ENCODE measurements around the gene ID2. TPM values are rescaled to one million over a fixed set of nuclear protein-coding genes. Genes with fewer than 3 reads are reported as not detected.

Gene ID2, protein sequence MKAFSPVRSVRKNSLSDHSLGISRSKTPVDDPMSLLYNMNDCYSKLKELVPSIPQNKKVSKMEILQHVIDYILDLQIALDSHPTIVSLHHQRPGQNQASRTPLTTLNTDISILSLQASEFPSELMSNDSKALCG
- 275 TPM for total RNA-seq (2013)
- 1,000 to 10,000 TPM in 1 of 3 donors, 100 to 1,000 TPM in 2; 282 to 2,821 (median 295) TPM for polyA plus RNA-seq
- polyA minus RNA-seq = 603 and 930 TPM in 2 replicates
- 216 to 676 (median 411) reads per million in 11 experiments for total RNA-seq

DNA sequence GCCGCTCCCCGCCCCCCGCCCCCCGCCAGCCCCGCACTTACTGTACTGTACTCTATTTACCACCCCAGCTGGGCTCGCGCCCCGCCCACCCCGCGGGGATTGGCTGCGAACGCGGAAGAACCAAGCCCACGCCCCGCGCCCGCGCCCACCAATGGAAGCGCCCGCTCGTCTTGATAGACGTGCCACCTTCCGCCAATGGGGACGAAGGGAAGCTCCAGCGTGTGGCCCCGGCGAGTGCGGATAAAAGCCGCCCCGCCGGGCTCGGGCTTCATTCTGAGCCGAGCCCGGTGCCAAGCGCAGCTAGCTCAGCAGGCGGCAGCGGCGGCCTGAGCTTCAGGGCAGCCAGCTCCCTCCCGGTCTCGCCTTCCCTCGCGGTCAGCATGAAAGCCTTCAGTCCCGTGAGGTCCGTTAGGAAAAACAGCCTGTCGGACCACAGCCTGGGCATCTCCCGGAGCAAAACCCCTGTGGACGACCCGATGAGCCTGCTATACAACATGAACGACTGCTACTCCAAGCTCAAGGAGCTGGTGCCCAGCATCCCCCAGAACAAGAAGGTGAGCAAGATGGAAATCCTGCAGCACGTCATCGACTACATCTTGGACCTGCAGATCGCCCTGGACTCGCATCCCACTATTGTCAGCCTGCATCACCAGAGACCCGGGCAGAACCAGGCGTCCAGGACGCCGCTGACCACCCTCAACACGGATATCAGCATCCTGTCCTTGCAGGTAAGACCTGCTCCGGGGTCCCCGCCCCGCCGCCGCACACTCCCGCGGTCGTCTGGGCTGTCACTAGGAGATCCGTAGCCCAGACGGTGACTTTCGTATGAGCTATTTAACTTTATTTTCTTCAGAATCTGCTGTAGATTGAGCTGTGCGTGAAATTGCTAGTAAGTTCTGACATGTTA lies at the start of gene ID2:
ID2 (plus strand) TSS at position 271 of the 907 bp plus-strand sequence; CDS start at position 381, 110 bp downstream.
- peak; percentile 99 for DNase-seq
- Mint-ChIP-seq H3K9me3 (peaks cover 0 to 17% (median 8%) of the 10 kb centered on the region in 7 donors), H3K4me3 (peak within 1 kb of the TSS; percentile 98 to 99), H3K27ac (peak within 1 kb of the TSS; percentile 93 to 98 (median 97)), H3K4me1 (peaks cover 38% of the 10 kb centered on the region), H3K36me3 (peaks cover 12 to 26% of the 10 kb centered on the region in 2 donors), H3K27me3 (ENCODE audit: low read depth in 3 of 3) (peaks cover 21 to 34% (median 22%) of the 10 kb centered on the region in 3 donors)
- Histone ChIP-seq H3K36me3 (replicated peaks in 1 of 2; ENCODE audit: control insufficient read depth in 1 of 2, insufficient read depth in 2 of 2, low read length in 2 of 2) (no peaks in the 10 kb centered on the region), H3K4me1 (ENCODE audit: control insufficient read depth in 1 of 2, insufficient read depth in 2 of 2, low read length in 2 of 2) (peaks cover 38 to 49% of the 10 kb centered on the region in 2 donors), H3K4me3 (replicated peaks in 1 of 3; ENCODE audit: low read depth in 2 of 3, low read length in 3 of 3) (peak within 1 kb of the TSS; percentile 93 to 96 (median 95)), H2AFZ (ENCODE audit: insufficient read depth, low read depth, low read length, poor library complexity, severe bottlenecking) (peak within 1 kb of the TSS; percentile 66), H3K9me3 (replicated peaks in 1 of 2; ENCODE audit: control insufficient read depth in 1 of 2, insufficient read depth in 1 of 2, low read length in 2 of 2) (no peaks in the 10 kb centered on the region), H4K20me1 (ENCODE audit: insufficient read depth, low read length) (peaks cover 29% of the 10 kb centered on the region), H3K9ac (ENCODE audit: insufficient read depth, low read length, poor library complexity, severe bottlenecking) (peak within 1 kb of the TSS; percentile 89), H3K79me2 (ENCODE audit: insufficient read depth, low read length) (peaks cover 36% of the 10 kb centered on the region), H3K27ac (ENCODE audit: low read depth in 1 of 2, low read length in 2 of 2) (peak within 1 kb of the TSS; percentile 85 to 89), H3K27me3 (ENCODE audit: control insufficient read depth in 2 of 2, insufficient read depth in 2 of 2, low read length in 2 of 2) (peaks cover 11 to 26% of the 10 kb centered on the region in 2 donors), H3K4me2 (replicated peaks; ENCODE audit: extremely low read depth, low read length, poor library complexity, severe bottlenecking) (peak within 1 kb of the TSS; percentile 93)
- under 1% methylated on average over 61 of the region's 70 CpGs for WGBS (ENCODE audit: insufficient coverage)
- TF ChIP-seq, protein P1, sequence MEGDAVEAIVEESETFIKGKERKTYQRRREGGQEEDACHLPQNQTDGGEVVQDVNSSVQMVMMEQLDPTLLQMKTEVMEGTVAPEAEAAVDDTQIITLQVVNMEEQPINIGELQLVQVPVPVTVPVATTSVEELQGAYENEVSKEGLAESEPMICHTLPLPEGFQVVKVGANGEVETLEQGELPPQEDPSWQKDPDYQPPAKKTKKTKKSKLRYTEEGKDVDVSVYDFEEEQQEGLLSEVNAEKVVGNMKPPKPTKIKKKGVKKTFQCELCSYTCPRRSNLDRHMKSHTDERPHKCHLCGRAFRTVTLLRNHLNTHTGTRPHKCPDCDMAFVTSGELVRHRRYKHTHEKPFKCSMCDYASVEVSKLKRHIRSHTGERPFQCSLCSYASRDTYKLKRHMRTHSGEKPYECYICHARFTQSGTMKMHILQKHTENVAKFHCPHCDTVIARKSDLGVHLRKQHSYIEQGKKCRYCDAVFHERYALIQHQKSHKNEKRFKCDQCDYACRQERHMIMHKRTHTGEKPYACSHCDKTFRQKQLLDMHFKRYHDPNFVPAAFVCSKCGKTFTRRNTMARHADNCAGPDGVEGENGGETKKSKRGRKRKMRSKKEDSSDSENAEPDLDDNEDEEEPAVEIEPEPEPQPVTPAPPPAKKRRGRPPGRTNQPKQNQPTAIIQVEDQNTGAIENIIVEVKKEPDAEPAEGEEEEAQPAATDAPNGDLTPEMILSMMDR (IDR thresholded peaks at IDR 0.05) = no peak
- intact Hi-C loops (cut with micrococcal nuclease) = loop anchor here (5.0 to 10.0 kb wide), 9 partner anchors 100 to 1587 kb away; no protein-coding TSS in a partner anchor

DNA sequence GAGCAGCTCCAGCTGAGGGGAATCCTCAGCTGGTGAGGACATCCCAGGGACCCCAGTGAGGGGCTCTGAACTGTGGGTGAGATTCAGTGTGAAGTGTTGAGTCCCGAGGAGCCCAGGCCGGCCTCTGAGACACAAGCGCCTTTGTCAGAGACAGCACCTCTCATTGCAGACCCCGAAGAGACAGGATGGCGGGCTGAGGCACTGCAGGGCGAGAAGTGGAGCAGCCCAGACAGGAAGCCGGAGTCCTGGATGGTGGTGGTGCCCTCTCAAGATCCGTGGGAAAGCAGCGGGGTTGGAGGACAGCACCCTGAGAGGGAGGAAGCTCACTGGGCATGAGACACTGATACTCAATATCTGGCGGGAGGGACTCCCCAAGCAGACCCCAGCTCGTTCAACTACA lies 49.1 kb upstream of the ID2 start:
- Mint-ChIP-seq H3K36me3 (no peaks in the 10 kb centered on the region), H3K4me1 (peaks cover 7% of the 10 kb centered on the region), H3K9me3 (no peaks in the 10 kb centered on the region), H3K4me3 (no peak overlapping the region), H3K27me3 (ENCODE audit: low read depth in 3 of 3) (peaks cover 3 to 10% (median 5%) of the 10 kb centered on the region in 3 donors), H3K27ac (peak overlapping the region in 1 of 7 donors; percentile 36)
- 83% methylated on average over 10 of the region's 11 CpGs for WGBS (ENCODE audit: insufficient coverage)
- Histone ChIP-seq H3K9ac (ENCODE audit: insufficient read depth, low read length, poor library complexity, severe bottlenecking) (no peak overlapping the region), H3K4me3 (replicated peaks in 1 of 3; ENCODE audit: low read depth in 2 of 3, low read length in 3 of 3) (no peak overlapping the region), H2AFZ (ENCODE audit: insufficient read depth, low read depth, low read length, poor library complexity, severe bottlenecking) (no peak overlapping the region), H3K79me2 (ENCODE audit: insufficient read depth, low read length) (no peaks in the 10 kb centered on the region), H4K20me1 (ENCODE audit: insufficient read depth, low read length) (no peaks in the 10 kb centered on the region), H3K4me1 (ENCODE audit: control insufficient read depth in 1 of 2, insufficient read depth in 2 of 2, low read length in 2 of 2) (no peaks in the 10 kb centered on the region), H3K9me3 (replicated peaks in 1 of 2; ENCODE audit: control insufficient read depth in 1 of 2, insufficient read depth in 1 of 2, low read length in 2 of 2) (no peaks in the 10 kb centered on the region), H3K27ac (ENCODE audit: low read depth in 1 of 2, low read length in 2 of 2) (no peak overlapping the region), H3K4me2 (replicated peaks; ENCODE audit: extremely low read depth, low read length, poor library complexity, severe bottlenecking) (no peak overlapping the region), H3K27me3 (ENCODE audit: control insufficient read depth in 2 of 2, insufficient read depth in 2 of 2, low read length in 2 of 2) (no peaks in the 10 kb centered on the region), H3K36me3 (replicated peaks in 1 of 2; ENCODE audit: control insufficient read depth in 1 of 2, insufficient read depth in 2 of 2, low read length in 2 of 2) (no peaks in the 10 kb centered on the region)
- no peak for DNase-seq
- TF ChIP-seq, protein P1 (IDR thresholded peaks at IDR 0.05) = no peak
- intact Hi-C loops (cut with micrococcal nuclease) = loop anchor here in 1 of 2 donors (5.0 kb wide), 1 partner anchor 35 kb away; no protein-coding TSS in a partner anchor

All from CD14-positive monocyte (primary cell).